ENCODE measurements around the gene PNKD. TPM values are rescaled to one million over a fixed set of nuclear protein-coding genes. Genes with fewer than 3 reads are reported as not detected.

The PNKD gene
- polyA plus RNA-seq, 2 of the 4 experiments (the other 2 are of a cell fraction) = 46.2 to 51.7 TPM

- ATAC-seq (no peak), FAIRE-seq (no peak), DNase-seq (ENCODE audit: low read depth in 1 of 2, low spot score in 1 of 2) (no peak)
- H3K27ac ChIP-seq = peak overlapping the region in 1 of 2 experiments; percentile 87; a peak in 3 of 6 replicates
- CTCF ChIA-PET = interaction anchor here (1.1 to 8.1 kb wide), 6 partner anchors 11 to 217 kb away, joined by 3 to 105 read pairs (median 8); partner anchors contain the start of genes AAMP, CATIP, PNKD and RUFY4
- TF ChIP-seq NFE2L2 (conservative IDR thresholded peaks at IDR 0.05; ENCODE audit: low read length) (no peak), RAD21 (conservative IDR thresholded peaks at IDR 0.05 in 1 of 2, IDR thresholded peaks at IDR 0.05 in 1 of 2) (no peak), PHF8 (IDR thresholded peaks at IDR 0.05; ENCODE audit: borderline replicate concordance, low read depth) (no peak), RARB (CRISPR knock-in tag; IDR thresholded peaks at IDR 0.05) (no peak), CBX8 (IDR thresholded peaks at IDR 0.05) (no peak), TP53 (CRISPR knock-in tag; IDR thresholded peaks at IDR 0.05) (no peak), E2F6 (IDR thresholded peaks at IDR 0.05; ENCODE audit: borderline replicate concordance, low read depth) (no peak)
- H3K4me1 ChIP-seq = peaks cover 44% of the 10 kb centered on the region
- H3K4me3 ChIP-seq = no peak overlapping the region
- POLR2A ChIA-PET = no interaction called here
- no peaks in the 10 kb centered on the region for H3K9me3 ChIP-seq
- WGBS (ENCODE audit: missing lambda C conversion rate) = 90% methylated on average over 6 of the region's 6 CpGs
- H3K4me2 ChIP-seq = no peak overlapping the region; the same call in 1 of the 3 replicates
Measured at GRCh38 chr2:218285604-218286003, 15.3 kb downstream of the PNKD start.

- TF ChIP-seq HDAC2 (IDR thresholded peaks at IDR 0.05) = no peak
- peak; percentile 65 for TF ChIP-seq PBX3 (IDR thresholded peaks at IDR 0.05)
- no peak for FAIRE-seq
- peak overlapping the region; percentile 86 for H3K4me2 ChIP-seq
- peak; percentile 88 to 92 for ATAC-seq
- 8% methylated on average over 8 of the region's 11 CpGs for WGBS (ENCODE audit: missing lambda C conversion rate)
- ChIA-PET CTCF (interaction anchor here (0.5 to 8.1 kb wide), 11 partner anchors 10 to 218 kb away, joined by 3 to 105 read pairs (median 3); partner anchors contain the start of genes AAMP, CATIP, PNKD and RUFY4), POLR2A (interaction anchor here (1.2 to 1.6 kb wide), 3 partner anchors 12 to 70 kb away, joined by 4 to 6 read pairs (median 5); partner anchors contain the start of genes AAMP and PNKD)
- peak overlapping the region; percentile 64 to 87 for H3K27ac ChIP-seq
- H3K4me3 ChIP-seq = peak overlapping the region; percentile 20; the same call in 2 of the 3 replicates
- no peaks in the 10 kb centered on the region for H3K9me3 ChIP-seq
- H3K4me1 ChIP-seq = peaks cover 56% of the 10 kb centered on the region
- peak; percentile 91 for DNase-seq (ENCODE audit: low read depth in 1 of 2, low spot score in 1 of 2)
Measured at GRCh38 chr2:218286570-218287459, 16.5 kb downstream of the PNKD start.

- Histone ChIP-seq H3K4me2 (peak overlapping the region; percentile 98), H3K4me1 (peaks cover 58% of the 10 kb centered on the region), H3K27ac (peak overlapping the region in 1 of 2 experiments; percentile 42; a peak in 3 of 6 replicates), H3K4me3 (no peak overlapping the region), H3K9me3 (no peaks in the 10 kb centered on the region)
- 62% methylated on average over 6 of the region's 6 CpGs for WGBS (ENCODE audit: missing lambda C conversion rate)
- FAIRE-seq = no peak
- no peak for TF ChIP-seq POLR2A (IDR thresholded peaks at IDR 0.05; ENCODE audit: low read length)
- no peak for TF ChIP-seq ATOH8 (CRISPR knock-in tag; IDR thresholded peaks at IDR 0.05; ENCODE audit: low read depth)
- TF ChIP-seq SMC3 (IDR thresholded peaks at IDR 0.05) = no peak
- no peak for TF ChIP-seq FOXS1 (CRISPR knock-in tag; IDR thresholded peaks at IDR 0.05)
- TF ChIP-seq E2F6 (IDR thresholded peaks at IDR 0.05; ENCODE audit: borderline replicate concordance, low read depth) = no peak
- no peak for TF ChIP-seq JUNB (IDR thresholded peaks at IDR 0.05)
- no peak for TF ChIP-seq RNF2 (IDR thresholded peaks at IDR 0.05; ENCODE audit: borderline replicate concordance, low read depth)
- no peak for TF ChIP-seq MAFK (IDR thresholded peaks at IDR 0.05; ENCODE audit: partially characterized antibody)
- TF ChIP-seq CBX8 (IDR thresholded peaks at IDR 0.05) = no peak
- no peak for TF ChIP-seq BCL3 (IDR thresholded peaks at IDR 0.05)
- TF ChIP-seq CTCF (IDR thresholded peaks at IDR 0.05) = no peak
- TF ChIP-seq CEBPB (IDR thresholded peaks at IDR 0.05) = no peak
- POLR2A ChIA-PET = interaction anchor here (0.6 kb wide), 1 partner anchor 352 kb away, joined by 8 read pairs; no protein-coding TSS in a partner anchor
- no peak for DNase-seq (ENCODE audit: low read depth in 1 of 2, low spot score in 1 of 2)
- no peak for ATAC-seq
- CTCF ChIA-PET = interaction anchor here (0.6 to 4.2 kb wide), 7 partner anchors 10 to 106 kb away, joined by 3 to 40 read pairs (median 14); partner anchors contain the start of genes AAMP, CATIP and PNKD
Measured at GRCh38 chr2:218289639-218290315, 19.5 kb downstream of the PNKD start.
